ENCODE results near the gene KBTBD4.

Gene KBTBD4

DNA sequence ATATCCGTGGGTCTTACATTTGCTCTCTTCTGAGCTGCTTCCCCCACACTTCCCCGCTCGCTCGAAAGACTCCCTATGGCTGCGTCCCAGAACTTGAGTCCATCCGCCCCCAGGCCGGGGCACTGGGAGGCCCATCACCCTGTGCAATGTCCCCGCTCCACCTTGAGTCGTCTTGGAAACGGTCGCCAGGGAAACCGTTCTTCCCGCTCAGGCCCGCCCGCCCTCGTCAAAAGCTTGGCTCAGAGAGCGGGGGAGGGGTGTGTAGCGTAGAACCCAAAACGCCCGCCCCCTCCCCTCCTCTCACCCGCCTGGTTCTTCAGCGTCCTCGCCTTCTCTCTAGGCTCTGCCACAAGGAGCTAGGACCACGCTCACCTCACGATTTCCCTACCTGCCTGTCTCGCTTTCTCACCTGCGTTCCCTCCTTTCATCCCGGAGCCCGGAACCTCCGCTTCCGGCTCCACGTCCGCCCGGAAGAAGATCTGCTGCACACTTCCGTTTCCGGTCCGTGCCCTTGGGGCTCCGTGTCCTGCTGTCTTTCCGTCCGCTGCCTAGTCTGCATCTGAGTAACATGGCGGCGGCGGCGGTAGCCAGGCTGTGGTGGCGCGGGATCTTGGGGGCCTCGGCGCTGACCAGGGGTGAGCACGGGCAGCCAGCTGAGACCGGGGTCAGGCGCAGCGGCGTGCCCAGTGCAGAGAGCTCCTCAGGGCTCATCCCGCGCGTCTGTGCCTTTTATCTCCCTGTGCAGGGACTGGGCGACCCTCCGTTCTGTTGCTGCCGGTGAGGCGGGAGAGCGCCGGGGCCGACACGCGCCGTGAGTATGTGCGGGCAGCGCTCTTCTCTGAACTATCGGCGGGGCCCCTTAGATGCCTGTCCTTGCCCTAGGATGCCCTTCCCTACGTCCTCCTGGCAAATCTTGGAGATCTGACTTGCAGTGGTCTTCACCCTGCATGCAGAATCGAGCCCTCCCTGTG lies at the start of gene KBTBD4, which contains the start of gene NDUFS3:
Gene KBTBD4, minus strand, starts transcription at position 447 of the 971 bp plus-strand sequence. Its CDS starts 19 bp downstream, at position 428.
Gene NDUFS3, plus strand, starts transcription at position 551 of the 971 bp plus-strand sequence. Its CDS starts 18 bp downstream, at position 569.
- DNase-seq (ENCODE audit: low spot score) = peak; percentile 82

DNA sequence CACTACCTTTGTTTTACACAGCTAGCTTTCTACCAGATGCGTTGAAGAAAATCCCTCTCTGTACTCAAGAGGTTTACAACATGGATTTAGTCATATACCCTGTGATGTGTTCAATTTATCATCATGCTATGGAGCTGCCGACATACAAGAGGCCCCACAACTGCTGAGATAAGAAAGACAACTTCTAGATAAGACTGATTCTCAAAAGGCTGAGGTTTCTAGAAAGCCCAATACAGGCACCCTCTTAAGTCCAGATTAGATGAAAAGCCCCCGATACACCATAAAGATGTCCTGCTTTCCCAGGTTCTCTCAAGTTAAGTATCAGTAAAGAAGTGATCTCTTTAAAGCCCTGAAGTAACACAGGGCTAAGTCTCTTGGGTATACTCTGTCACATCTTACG lies 49.3 kb upstream of the KBTBD4 start:
- DNase-seq (ENCODE audit: low spot score) = no peak

DNA sequence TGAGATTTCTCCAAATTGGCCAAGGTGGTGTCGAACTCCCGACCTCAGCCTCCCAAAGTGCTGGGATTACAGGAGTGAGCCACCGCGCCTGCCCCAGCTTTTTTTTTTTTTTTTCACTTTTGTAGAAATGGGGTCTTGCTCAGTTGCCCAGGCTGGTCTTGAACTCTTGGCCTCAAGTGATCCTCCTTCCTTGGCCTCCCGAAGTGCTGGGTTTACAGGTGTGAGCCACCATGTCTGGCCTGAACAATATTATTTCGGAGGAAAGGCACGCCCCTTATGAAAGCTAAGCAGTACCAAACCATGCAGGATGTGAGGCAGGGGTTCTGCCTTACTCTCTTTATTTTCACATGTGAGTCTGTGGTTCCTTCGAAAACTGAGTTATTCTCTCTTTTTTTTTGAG lies 47.5 kb upstream of the KBTBD4 start:
- DNase-seq (ENCODE audit: low spot score) = no peak

DNA sequence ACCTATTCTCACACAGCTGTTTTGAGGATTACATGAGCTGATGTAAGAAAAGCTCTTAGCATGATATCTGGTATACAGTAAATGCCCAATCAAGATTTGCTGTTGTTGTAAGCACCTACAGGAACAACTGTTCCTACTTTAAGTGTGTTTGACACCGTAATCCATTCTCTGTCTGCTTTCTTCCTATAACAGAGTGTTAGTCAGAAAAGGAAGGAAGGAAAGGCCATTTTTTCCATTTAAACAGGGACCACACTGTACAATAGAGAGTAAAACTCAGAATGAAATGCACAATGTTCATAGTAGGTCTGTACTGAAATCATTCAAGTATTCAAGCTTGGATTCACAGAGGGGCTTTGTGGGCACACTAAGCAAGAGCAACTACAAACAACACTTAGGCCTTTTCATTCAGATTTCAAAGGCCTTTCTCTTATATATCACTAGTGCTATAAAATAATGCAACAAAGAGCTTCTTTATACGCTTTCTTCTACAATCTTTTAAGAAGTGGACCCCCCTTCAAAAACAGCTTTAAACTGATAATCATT lies 42.1 kb upstream of the KBTBD4 start:
- DNase-seq (ENCODE audit: low spot score) = no peak

DNA sequence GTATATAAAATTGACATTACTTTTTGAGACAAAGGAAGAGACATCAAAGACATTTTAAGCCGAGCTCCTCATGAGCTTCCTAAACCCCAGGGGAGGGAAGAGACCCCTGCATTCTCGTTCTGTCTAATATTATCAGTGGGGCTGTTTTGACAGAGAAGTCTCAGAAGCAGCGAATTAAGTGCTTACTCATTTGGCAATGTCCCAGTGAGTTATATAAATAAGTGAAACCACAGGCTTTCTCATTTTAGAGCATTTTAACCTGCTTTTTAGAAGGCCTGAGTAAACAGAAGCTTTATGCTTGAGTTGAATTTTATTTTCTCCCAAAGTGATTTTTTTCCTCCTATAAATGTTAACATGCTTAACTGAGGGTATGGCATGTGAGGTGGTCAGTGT lies 38.6 kb upstream of the KBTBD4 start:
- DNase-seq (ENCODE audit: low spot score) = no peak

DNA sequence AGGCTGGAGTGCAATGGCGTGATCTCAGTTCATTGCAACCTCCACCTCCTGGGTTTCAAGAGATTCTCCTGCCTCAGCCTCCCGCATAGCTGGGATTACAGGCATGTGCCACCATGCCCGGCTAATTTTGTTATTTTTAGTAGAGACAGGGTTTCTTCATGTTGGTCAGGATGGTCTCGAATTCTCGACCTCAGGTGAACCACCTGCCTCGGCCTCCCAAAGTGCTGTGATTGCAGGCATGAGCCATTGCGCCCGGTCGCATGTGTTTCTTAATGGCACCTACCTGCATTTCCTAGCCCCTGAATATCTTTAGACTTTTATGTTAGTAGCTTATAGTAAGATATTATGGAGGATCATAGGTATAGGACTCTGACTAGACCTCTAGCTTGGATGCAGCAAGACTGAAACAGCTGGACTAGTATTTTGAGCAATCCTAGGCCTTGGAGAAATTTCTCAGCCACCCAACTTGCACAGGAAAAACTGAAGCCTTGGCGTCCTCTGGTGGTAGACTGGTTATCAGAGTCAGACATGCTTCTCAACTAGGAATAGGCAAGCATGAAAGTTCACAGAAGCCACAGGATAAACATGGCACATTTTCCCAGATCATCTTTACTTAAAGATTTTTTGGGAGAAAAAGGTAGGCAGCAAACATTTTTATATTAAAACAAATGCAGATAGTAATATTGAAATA lies 38.1 kb upstream of the KBTBD4 start:
- peak; percentile 38 for DNase-seq (ENCODE audit: low spot score)

DNA sequence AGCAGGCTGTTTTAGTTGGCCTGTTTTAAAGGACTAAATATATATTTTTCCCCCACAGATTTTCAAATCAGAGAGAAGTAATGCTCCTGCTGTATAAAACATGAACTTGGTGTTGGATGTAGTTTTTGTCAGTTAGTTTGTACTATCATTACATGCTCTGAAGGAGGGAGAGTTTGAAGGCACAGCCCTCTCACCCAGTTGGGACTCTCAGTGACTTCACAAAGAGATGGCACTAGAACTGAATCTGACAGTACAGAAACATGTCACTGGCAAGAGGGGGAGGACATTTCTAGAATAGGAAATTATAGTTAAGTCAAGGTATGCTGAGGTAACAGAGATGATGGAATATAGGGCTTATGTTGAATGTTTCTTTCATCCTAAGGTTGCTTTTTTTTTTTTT lies 36.5 kb upstream of the KBTBD4 start:
- DNase-seq (ENCODE audit: low spot score) = no peak

DNA sequence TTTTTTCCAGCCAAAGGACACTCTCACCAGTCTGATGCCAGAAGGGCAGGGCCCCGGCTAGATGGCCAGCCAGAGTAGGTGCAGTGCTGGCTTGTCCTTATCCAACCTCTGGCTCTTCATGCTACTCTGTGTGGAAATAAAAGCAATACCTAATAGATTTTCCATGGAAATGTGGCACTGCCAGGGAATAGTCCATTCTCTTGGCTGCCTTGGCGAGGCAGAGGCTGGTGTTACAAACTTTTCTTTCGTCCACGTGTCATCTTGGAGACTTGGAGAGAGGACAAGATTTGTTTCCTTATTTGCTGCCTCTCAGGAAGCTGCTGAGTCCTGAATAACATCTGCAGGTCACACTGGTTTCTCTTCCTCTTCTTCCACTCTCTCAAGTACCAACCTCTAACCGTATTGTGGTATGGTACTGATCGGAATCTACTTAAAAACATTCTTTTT lies 32.6 kb upstream of the KBTBD4 start:
- DNase-seq (ENCODE audit: low spot score) = no peak

DNA sequence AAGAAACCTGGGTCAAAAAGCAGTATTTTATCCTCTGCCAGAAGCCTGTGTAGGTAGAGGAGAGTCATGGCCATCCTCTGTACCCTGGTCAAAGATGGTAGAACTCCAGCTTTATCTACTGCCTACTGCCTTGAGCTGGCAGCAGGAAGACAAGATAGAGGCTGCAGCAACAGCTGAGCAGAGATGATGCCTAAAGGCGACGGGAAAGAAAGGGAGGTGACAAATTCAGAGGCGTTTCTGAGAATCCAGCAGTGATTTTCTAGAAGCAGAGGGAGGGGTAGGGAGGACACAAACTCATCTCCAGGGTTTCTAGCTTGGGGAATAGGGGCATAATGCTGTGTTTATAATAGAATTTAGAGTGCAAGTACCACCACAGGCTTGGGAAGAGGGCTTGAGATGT lies 30.9 kb upstream of the KBTBD4 start:
- DNase-seq (ENCODE audit: low spot score) = no peak

DNA sequence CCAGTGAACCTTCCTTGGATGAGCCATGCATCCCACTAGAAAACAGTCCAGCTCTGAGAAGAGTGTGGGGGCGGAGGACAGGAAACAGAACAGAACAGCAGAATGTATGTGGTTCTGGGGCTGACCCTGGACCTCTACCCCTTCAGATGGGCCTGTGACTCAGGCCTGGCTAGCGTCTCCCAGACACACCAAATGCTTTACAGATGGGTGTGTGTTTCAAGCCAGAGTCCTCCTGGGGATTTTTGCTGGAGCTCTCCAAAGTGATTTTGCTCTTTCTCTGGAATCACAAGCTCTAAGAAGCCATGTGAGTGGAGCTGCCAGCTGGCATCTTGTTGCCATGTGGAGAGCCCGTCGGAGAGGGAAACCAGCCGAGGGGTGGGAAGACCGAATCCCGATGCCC lies 28.6 kb upstream of the KBTBD4 start:
- DNase-seq (ENCODE audit: low spot score) = no peak

DNA sequence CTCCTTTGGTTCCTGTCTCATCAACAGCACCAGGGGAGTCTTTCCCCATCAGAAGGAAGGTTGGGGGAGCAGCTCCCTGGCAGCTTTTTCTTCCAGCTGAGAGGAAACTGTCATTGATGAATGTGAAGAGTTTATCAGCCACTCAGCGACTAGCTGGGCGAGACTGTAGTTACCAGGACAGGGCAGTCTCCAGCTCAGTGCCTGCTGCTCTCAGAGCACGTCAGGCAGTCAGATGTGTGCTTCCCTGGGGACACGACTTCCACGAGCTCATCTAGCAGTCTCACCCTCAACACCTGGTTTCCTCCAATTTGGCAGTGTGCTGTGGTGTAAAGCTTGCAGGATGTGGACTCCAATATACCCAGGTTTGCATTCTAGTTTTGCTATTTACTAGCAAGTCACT lies 28.0 kb upstream of the KBTBD4 start:
- no peak for DNase-seq (ENCODE audit: low spot score)

DNA sequence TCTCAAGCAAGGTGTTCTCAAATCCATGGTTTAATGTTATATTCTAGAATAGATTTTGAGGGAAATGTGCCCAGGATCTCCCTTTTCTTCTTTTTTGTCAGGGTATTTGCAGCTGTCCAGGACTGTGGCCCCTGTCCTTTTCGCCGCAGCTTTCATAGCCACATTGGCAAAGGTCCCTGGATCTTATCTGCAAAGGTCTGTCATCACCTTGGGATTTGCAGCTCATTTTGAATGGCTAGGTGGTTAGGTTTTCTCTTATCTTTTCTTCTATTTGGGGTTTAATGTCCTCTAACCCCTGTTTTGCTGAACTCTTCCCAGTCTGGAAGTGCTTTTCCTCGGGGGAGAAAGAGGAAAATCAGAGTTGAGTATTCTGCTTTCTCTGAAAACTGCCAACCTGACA lies 27.2 kb upstream of the KBTBD4 start:
- no peak for DNase-seq (ENCODE audit: low spot score)

DNA sequence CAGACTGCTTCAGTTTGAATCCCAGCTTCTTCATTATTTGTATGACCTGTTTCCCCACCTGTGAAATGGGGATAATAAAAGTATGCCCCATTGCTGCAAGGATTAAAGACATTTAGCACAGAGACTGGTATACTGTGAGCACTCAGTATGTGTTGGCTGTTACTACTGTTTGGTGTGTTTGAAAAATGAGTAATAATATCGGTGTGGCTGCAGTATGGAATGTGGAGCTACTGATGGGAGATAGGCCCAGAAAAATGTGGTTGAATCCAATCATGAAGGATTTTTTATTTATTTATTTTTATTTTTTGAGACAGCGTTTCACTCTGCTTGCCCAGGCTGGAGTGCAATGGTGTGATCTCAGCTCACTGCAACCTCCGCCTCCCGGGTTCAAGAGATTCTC lies 24.5 kb upstream of the KBTBD4 start:
- no peak for DNase-seq (ENCODE audit: low spot score)

DNA sequence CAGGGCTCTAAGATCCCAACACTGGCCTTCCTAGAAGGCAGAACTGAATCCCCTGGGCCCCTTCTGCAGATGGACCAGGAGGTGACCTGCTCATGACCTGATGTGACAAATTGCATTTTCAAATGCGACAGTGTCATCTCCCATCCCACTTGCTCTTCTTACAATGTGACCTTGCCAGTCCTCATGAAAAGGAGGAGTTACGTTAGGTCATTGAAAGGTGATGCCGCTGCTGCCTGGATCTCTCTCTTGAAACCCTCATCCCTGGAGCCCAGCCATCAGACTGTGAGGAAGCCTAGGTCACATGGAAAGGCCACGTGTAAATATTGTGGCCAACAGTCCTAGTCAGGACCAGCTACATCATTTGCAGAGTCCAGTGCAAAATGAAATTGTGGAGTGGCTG lies 21.1 kb upstream of the KBTBD4 start:
- DNase-seq (ENCODE audit: low spot score) = no peak

DNA sequence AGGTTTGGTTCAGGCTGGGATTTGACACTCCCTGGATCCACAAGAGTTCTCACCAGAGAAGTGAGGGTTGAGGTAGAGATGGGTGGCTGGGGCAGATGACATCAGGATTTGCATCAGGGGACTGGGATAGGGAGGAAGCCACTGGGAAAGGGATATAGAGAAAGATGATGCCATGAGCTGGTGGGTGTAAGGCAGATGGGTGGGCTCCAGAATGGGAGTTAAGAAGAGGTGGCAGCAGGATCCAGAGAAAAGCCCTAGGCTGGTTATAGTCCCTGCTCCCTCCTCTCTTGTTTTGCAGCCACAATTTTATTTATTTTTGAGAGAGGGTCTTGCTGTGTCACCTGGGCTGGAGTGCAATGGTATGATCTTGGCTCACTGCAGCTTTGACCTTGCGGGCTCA lies 17.2 kb upstream of the KBTBD4 start:
- DNase-seq (ENCODE audit: low spot score) = no peak

DNA sequence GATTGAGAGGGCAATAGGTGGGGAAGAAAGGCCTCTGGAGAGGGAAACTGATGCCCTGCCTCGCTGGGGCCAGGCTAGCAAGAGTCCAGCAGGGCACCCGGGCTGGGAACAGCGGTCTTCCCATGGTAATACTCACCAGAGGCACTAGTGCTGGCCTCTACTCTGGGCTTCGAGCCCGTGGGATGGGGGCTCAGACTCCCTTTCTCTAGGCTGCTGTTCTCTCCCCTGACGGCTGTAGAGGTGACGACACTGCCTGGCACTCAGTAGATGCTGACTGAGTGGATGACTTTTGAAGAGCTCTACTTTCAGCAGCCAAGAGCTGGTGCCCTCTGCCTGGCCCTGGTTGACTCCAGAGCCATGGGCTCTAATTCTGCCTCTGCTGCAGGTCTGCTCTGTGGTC lies 16.3 kb upstream of the KBTBD4 start:
- DNase-seq (ENCODE audit: low spot score) = no peak

DNA sequence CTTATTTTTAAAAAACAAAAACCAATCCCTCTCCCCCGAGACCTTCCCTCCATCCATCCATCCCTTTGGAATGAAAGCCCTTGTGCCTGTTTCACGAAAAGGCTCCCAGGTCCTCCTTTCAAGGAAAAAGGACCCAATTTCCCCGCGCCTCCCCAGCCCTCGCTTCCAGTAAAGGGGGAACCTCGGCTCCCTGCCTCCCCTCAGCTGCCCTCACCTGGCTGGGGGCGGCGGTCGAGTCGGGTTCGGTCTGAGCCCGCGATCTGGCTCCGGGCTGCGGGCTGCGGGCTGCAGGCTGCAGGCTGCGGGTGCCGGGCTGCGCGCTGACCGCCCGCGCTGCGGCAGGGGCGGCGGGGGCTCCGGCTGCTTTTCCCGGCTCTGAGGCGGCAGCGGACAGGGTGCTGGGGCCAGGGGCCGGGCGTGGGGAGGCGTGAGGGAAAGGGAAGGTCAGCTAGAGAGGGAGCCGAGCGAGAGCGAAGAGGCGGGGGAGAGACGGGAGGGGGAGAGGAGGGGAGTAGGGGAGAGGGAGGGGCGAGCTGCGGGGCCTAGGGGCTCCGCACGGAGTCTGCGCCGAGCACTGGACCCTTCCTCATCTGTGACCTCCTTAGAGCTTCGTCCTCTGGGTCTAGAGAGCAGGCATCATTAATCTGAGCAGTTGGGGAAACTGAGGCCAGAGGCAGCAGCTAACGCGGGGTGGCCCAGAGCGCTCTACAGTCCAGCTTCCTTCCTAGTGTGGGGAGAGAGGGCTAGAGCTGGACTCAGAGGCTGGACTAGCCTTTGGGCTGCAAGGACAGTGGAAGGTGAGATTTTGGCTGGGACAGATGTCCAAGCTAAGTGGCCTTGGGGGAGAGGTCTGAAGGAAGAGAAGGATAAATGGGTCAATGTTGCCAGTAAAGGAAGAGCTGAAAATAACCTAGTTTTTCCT lies 15.4 kb upstream of the KBTBD4 start, which contains the start of gene C1QTNF4:
Gene C1QTNF4, minus strand, starts transcription at position 478 of the 922 bp plus-strand sequence. CDS start 3,601 bp downstream, outside the sequence.
- DNase-seq (ENCODE audit: low spot score) = no peak

DNA sequence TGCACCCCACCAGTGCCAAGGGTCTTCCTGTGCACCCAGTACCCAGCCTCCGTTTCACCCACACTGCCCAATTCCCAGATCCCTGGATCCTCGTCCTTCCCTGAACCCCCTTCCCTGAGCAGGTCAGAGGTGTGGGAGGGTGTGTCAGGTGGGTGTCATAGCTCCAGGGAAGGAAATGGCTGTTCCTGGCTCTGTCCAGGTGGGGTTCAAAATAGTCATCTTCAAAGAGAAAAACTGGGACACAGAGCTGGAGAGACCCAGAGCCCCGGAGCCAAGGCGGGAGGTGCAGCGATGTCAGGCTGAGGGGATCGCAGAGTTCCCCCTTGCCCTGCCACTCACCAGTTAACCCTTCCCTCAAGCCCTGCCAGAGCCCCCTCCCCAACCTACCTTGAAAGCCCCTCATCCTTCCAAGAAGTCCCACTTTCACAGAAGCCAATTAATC lies 14.7 kb upstream of the KBTBD4 start:
- DNase-seq (ENCODE audit: low spot score) = no peak

DNA sequence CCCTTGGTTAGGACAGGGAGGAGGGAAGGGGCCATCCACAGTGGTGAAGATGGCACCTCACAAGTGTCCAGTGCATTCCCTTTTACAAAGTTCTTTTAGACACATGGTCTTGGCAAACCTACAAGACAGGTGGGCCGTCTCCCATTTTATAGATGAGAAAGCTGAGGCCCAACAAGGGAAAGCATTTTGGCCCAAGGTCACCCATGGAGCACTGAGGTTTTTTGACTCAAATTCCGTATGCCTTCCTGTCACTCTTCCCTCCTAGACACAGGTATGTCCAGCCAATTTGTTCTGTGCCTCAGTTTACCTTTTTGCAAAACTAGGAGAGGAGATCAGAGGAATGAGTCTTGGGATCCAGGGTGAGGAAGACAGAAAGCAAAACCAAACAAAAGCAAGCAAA lies 14.2 kb upstream of the KBTBD4 start:
- DNase-seq (ENCODE audit: low spot score) = no peak

DNA sequence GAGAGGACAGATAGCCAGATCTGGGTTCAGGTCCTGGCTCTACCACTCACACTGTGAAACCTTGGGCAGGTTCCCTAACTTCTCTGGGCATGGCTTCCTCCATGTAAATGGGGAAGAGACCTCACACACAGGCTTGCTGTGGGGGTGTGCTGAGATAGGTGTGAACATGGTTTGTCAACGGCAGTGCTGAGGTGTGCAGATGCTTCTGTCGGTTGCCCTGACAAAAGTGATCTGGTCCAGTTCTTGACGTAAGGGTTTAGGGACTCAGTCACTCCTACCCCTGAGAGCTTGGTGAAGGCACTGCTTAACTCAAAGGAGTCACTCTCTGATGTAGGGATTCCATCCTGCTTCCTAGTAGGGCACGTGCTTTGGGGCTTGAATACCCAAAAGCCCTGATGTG lies 13.5 kb upstream of the KBTBD4 start:
- no peak for DNase-seq (ENCODE audit: low spot score)

DNA sequence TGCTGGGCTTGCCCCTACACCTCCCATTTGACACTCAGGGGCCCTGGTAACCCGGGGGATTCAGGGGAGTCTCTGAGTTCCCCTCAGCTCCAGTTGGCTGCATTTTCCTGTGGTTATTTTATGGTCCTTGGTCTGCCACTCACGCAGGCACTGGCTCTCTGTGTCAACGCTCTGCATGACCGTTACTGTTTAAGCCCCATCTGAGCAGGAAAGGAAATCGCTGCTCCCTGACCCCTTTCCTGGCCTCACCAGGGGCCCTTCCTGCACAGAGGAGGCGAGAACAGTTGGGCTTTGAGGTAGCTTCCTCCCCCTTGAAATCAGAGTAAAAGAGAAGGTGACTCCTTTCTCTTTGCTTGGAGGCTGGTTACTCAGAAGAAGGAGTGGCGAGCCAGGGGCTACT lies 13.0 kb upstream of the KBTBD4 start:
- DNase-seq (ENCODE audit: low spot score) = peak; percentile 63
